VCaP (cell line): ENCODE results near the gene GSX1.
A peak's percentile ranks its signal among the peaks of the same experiment; 100 is the strongest.

Experiments
- H3K27ac ChIP-seq: fragments of 450-650 bp; 2 replicates; pipeline ENCODE4 v1.5.1; 2017
- CTCF ChIP-seq: fragments of 450-650 bp; conservative IDR thresholded peaks from 2 replicates; pipeline ENCODE4 v1.5.1; 2017; ENCODE audit warnings: mild to moderate bottlenecking, moderate library complexity

Gene GSX1

GRCh38 chr13:27772651-27773425 is 19.4 kb upstream of the GSX1 start:
- H3K27ac ChIP-seq, result no peak overlapping the region
- no peak for TF ChIP-seq CTCF

- H3K27ac ChIP-seq, result no peak overlapping the region
Observed at GRCh38 chr13:27774169-27774568, 18.1 kb upstream of the GSX1 start.

GRCh38 chr13:27774651-27775050 is 17.6 kb upstream of the GSX1 start:
- TF ChIP-seq CTCF, result no peak
- H3K27ac ChIP-seq, result no peak overlapping the region

More at GRCh38 chr13:27774169-27774568, 18.1 kb upstream of the GSX1 start:
- TF ChIP-seq CTCF, result no peak

GRCh38 chr13:27775943-27776342 is 16.3 kb upstream of the GSX1 start:
- no peak for TF ChIP-seq CTCF
- no peak overlapping the region for H3K27ac ChIP-seq

- no peak for TF ChIP-seq CTCF
Observed at GRCh38 chr13:27782151-27782550, 10.1 kb upstream of the GSX1 start.

GRCh38 chr13:27783111-27783510 is 9.2 kb upstream of the GSX1 start:
- TF ChIP-seq CTCF, result peak; percentile 77
- no peak overlapping the region for H3K27ac ChIP-seq

More at GRCh38 chr13:27782151-27782550, 10.1 kb upstream of the GSX1 start:
- H3K27ac ChIP-seq, result no peak overlapping the region

- no peak overlapping the region for H3K27ac ChIP-seq
- no peak for TF ChIP-seq CTCF
Observed at GRCh38 chr13:27788271-27788670, 4.0 kb upstream of the GSX1 start.
